ENCODE results near the gene UQCRHL.
A peak's percentile ranks its signal among the peaks of the same experiment; 100 is the strongest.

DNA sequence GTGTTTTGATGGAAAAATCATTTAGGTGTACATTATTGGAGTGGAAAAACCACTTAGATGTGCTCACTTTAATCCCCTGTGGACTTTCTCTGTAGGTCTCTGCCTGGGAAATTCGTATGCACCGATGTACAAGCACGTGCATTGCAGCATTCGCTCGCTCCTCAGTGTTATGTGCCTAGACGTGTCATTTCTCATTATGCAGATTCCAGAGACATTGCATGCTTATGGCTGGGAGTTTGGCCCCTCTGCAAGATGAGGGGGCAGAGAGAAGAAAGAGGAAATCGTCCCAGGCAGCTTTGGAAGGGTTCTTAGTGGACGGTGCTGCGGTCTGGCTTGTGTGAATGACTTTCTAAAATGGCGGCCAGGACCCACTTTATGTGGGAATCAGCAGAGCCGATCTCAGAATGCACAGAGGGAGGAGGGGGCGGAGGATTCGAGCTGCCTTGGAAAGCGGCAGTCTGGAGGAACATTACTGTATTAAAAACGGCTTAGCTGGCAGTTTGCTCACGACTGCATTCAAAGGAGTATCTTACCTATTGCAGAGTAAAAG is 42.4 kb upstream of the UQCRHL start:
- TF ChIP-seq, protein P1, sequence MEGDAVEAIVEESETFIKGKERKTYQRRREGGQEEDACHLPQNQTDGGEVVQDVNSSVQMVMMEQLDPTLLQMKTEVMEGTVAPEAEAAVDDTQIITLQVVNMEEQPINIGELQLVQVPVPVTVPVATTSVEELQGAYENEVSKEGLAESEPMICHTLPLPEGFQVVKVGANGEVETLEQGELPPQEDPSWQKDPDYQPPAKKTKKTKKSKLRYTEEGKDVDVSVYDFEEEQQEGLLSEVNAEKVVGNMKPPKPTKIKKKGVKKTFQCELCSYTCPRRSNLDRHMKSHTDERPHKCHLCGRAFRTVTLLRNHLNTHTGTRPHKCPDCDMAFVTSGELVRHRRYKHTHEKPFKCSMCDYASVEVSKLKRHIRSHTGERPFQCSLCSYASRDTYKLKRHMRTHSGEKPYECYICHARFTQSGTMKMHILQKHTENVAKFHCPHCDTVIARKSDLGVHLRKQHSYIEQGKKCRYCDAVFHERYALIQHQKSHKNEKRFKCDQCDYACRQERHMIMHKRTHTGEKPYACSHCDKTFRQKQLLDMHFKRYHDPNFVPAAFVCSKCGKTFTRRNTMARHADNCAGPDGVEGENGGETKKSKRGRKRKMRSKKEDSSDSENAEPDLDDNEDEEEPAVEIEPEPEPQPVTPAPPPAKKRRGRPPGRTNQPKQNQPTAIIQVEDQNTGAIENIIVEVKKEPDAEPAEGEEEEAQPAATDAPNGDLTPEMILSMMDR (IDR thresholded peaks at IDR 0.05): peak in 1 of 6 experiments; percentile 2
- TF ChIP-seq POLR2A (IDR thresholded peaks at IDR 0.05): no peak
